ENCODE results near the gene CHRNA3.

CHRNA3 gene

DNA sequence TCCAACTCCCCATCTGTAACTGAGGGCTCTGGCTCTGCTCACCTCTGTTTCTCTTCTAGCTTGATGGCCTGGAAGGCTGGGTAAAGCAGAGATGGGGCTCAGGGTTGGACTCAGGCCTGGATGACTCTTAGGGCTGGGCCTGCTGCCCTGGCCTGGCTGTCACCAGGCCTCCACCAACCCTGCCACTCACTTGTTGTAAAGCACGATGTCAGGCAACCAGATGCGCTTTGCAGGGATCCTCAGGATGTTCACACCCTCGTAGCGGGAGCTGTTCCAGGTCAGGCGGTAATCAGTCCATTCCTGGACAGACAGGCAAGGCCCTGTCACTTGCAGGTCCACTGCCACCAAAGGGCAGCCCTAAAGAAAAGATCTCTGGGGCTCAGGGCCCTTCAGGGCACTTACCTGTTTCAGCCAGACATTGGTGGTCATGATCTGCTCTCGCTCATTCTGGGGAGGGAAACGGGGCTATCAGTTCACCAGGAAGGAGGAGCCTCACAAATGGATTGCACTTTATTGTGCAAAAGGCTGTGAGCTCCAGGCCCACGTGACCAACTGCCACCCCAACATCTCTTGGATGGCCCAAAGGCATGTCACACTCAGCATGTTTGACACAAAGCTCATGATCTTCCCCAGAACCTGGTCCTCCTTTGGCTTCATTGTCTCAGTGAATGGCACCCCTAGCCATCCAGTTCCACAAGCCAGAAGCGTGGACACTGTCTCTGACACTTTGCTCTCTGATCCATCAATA, 10.3 kb upstream of the CHRNA3 start:
- DNase-seq (ENCODE audit: low read depth), result no peak
- in situ Hi-C loops (cut with HindIII; ENCODE audit: low sequenced_read_pairs), result no loop called here
- TF ChIP-seq, protein P1, sequence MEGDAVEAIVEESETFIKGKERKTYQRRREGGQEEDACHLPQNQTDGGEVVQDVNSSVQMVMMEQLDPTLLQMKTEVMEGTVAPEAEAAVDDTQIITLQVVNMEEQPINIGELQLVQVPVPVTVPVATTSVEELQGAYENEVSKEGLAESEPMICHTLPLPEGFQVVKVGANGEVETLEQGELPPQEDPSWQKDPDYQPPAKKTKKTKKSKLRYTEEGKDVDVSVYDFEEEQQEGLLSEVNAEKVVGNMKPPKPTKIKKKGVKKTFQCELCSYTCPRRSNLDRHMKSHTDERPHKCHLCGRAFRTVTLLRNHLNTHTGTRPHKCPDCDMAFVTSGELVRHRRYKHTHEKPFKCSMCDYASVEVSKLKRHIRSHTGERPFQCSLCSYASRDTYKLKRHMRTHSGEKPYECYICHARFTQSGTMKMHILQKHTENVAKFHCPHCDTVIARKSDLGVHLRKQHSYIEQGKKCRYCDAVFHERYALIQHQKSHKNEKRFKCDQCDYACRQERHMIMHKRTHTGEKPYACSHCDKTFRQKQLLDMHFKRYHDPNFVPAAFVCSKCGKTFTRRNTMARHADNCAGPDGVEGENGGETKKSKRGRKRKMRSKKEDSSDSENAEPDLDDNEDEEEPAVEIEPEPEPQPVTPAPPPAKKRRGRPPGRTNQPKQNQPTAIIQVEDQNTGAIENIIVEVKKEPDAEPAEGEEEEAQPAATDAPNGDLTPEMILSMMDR (IDR thresholded peaks at IDR 0.05; ENCODE audit: low read depth, low read length, missing control alignments), result no peak
- no peak overlapping the region for H3K4me3 ChIP-seq (ENCODE audit: low read depth, low read length)

GRCh38 chr15:78629716-78630065, 8.9 kb upstream of the CHRNA3 start:
- TF ChIP-seq, protein P1 (IDR thresholded peaks at IDR 0.05; ENCODE audit: low read depth, low read length, missing control alignments), result no peak
- DNase-seq (ENCODE audit: low read depth), result no peak
- in situ Hi-C loops (cut with HindIII; ENCODE audit: low sequenced_read_pairs), result no loop called here
- H3K4me3 ChIP-seq (ENCODE audit: low read depth, low read length), result no peak overlapping the region

GRCh38 chr15:78629031-78629715, 8.4 kb upstream of the CHRNA3 start:
- in situ Hi-C loops (cut with HindIII; ENCODE audit: low sequenced_read_pairs), result no loop called here
- TF ChIP-seq, protein P1 (IDR thresholded peaks at IDR 0.05; ENCODE audit: low read depth, low read length, missing control alignments), result no peak
- no peak for DNase-seq (ENCODE audit: low read depth)
- H3K4me3 ChIP-seq (ENCODE audit: low read depth, low read length), result no peak overlapping the region

DNA sequence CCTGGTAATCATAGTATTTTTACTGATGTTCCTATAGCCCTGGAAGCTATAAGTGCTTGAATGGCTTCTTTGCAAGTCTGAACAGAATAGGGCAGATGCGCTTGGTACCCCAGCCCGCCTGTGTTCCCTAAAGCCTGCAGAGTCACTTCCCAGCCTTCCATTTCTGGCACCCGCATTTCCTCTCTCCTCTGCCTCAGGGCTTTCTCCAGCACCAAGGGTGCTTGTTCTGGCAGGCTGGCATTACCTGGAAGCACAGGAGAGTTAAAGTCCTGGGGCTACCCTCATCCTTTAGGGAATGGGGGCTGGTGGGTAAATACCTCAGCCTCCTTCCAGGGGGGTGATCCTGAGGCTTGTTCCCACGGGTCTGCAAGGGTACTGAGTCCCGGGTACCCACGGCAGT, 7.4 kb upstream of the CHRNA3 start:
- in situ Hi-C loops (cut with HindIII; ENCODE audit: low sequenced_read_pairs), result no loop called here
- TF ChIP-seq, protein P1 (IDR thresholded peaks at IDR 0.05; ENCODE audit: low read depth, low read length, missing control alignments), result no peak
- no peak overlapping the region for H3K4me3 ChIP-seq (ENCODE audit: low read depth, low read length)
- DNase-seq (ENCODE audit: low read depth), result no peak

GRCh38 chr15:78627348-78627747, 6.6 kb upstream of the CHRNA3 start:
- in situ Hi-C loops (cut with HindIII; ENCODE audit: low sequenced_read_pairs), result no loop called here

DNA sequence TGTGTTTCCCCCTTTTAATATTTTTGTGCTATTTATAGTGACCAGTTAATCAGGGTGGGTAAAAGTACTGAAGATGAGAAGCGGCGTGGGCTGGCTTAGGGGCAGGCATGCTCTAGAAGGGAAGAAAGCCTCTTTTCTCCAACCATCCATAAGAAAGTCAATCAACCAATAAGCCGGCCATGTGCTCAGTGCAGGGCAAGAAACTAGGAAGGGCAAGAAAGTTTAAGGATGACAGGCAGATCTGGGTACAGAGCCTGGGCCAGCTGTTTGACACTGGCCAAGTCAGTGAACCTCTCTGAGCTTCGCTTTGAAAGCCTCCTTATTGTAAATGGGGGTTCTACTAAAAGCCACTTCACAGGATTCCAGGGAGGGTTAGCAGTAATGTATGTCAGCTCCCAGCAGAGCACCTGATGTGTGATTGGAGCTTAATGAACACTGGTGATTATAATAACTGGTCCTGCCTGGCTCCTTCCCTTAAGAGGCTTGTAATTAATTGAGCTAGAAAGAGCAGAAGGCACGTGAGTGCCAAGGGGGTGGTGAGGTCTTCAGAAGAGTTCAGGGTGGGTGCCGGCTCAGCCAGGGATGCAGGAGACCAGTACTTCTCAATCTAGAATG, 5.7 kb upstream of the CHRNA3 start:
- H3K4me3 ChIP-seq (ENCODE audit: low read depth, low read length), result no peak overlapping the region
- TF ChIP-seq, protein P1 (IDR thresholded peaks at IDR 0.05; ENCODE audit: low read depth, low read length, missing control alignments), result no peak
- in situ Hi-C loops (cut with HindIII; ENCODE audit: low sequenced_read_pairs), result no loop called here
- no peak for DNase-seq (ENCODE audit: low read depth)

More at GRCh38 chr15:78627348-78627747, 6.6 kb upstream of the CHRNA3 start:
- DNase-seq (ENCODE audit: low read depth), result no peak
- no peak overlapping the region for H3K4me3 ChIP-seq (ENCODE audit: low read depth, low read length)
- TF ChIP-seq, protein P1 (IDR thresholded peaks at IDR 0.05; ENCODE audit: low read depth, low read length, missing control alignments), result no peak

Data from astrocyte of the cerebellum (primary cell).